H1 (cell line): ENCODE results near the gene PAX8. TPM values are rescaled to one million over a fixed set of nuclear protein-coding genes. Genes with fewer than 3 reads are reported as not detected.

Experiments
- CEBPB ChIP-seq: IDR thresholded peaks from 2 replicates; pipeline ENCODE4 v1.6.1; 2012; ENCODE audit warnings: low read depth, low read length
- CHD1 ChIP-seq: IDR thresholded peaks from 2 replicates; pipeline ENCODE4 v1.6.1; 2012; ENCODE audit warnings: low read depth, low read length, improper control_type of control experiment
- NRF1 ChIP-seq: IDR thresholded peaks from 2 replicates; pipeline ENCODE4 v1.6.1; 2011; ENCODE audit warnings: mild to moderate bottlenecking, low read depth, low read length, improper control_type of control experiment
- polyA plus RNA-seq, 7 experiments: library from polyadenylated mRNA; depleted of rRNA in 3 of 7; stranded (reverse) in 5 of 7; unstranded in 2 of 7; fragments of >200 nt in 5 of 7; fragments of 200-250 nt in 2 of 7; gene quantifications; 1 replicate in 5 of 7; 2 replicates in 1 of 7; 4 replicates in 1 of 7; pipeline versions ENCODE4 v1.2.1 to v1.2.3, GENCODE V29; 2011 to 2013; ENCODE audit warnings: missing spikeins in 2 of 7, mixed read lengths in 2 of 7
- total RNA-seq: library from RNA; stranded (reverse); fragmentation: NEBNext Ultra II Directional; extraction: Animal tissue kit (Norgen Biotek cat#: 25700); gene quantifications from 2 replicates; pipeline ENCODE4 v1.2.1, GENCODE V29; 2021

Gene PAX8
- total and polyA plus RNA-seq, 2 of the 8 experiments (the other 6 are each of a cell fraction or from before 2014, with no cell fraction given), result 0.02 TPM; not detected in 1

DNA sequence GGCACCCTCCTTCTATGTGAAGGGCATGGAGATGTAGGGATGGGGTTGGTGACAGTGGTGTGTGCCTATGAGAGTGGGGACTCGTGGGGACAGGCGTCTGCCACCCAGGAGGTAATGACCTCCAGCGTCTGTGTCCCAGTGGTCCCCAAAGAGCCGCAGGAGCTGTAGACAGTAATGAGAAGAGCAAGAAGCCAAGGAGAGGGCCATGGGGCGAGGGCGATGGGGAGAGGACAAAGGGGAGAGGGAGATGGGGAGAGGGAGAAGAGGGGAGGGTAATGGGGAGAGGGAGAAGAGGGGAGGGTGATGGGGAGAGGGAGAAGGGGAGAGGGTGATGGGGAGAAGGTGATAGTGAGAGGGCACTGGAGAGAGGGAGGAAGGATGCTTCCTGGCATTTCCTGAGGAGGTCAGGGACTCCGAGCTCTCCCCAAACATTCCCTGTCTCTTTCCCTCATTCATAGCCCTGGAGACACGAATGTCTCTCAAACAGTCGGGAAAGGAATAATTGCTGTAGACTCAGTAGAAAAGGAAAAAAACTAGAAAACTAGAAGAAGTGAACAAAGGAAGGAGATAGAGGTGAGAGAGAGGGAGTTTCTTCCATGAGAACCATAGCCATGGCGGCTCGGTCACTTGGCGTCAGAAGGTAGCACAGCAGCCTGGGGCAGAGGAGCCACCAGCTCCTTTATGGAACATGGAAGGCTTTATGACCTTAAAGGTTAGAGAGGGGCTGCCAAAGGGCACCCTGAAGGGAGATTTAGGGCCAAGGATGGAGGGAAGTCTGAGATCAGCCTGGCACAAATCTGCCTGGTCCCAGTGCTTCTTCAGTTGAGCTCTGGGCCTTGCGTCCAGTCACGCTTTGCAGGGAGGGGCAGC is 65.4 kb downstream of the PAX8 start (continued):
- TF ChIP-seq NRF1 (no peak), CEBPB (no peak), CHD1 (no peak)
